Measurements from ENCODE around the gene CYB561A3.

The CYB561A3 gene

DNA sequence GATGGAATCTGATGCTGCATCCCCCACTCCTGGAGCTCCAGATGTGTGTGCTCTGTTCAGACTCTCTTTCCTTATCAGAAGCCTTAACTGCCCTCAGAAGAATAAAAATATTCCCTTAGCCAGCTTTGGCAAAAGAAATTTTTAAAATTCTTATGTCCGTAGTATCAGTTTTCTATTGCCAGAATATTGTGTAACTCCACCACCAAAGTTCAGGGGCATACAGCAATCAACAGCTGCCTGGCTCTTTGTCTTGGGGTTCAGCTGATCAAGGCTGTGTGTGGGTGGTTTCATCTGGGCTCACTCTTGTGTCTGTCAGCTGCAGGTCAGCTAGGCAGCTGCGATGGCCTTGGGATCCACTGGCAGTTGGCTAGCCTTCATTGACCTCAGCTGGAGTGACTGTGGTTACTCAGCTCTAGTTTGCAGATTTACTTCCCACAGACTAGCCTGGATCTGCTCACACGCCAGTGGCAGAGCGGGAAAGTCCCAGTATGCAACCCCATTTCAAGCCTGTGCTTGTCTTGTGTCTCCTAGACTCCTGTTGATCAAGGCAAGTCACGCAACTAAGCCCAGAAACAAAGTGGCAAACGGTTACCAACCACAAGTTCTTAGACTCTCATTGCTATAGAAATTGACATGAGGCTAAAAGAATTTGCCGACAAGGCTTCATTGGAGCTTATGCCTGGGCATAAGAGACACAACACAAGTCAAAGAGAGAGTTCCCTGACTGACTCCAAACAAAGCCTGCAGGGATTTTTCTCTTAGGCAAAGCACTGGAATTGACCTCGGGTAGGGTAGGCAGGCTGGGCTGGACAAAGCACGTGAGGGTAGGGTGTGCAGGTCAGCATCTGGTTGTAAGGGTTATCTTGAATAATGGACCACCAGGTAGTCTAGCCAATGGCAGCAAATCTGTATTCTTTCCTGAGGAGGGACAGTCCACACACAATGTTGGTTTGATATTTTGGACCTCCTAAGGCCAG is 8.0 kb upstream of the CYB561A3 start:
- no peak for DNase-seq (ENCODE audit: low spot score)
- in situ Hi-C loops (cut with MboI; ENCODE audit: low sequenced_read_pairs, unreplicated experiment) = no loop called here
- TF ChIP-seq, protein P1, sequence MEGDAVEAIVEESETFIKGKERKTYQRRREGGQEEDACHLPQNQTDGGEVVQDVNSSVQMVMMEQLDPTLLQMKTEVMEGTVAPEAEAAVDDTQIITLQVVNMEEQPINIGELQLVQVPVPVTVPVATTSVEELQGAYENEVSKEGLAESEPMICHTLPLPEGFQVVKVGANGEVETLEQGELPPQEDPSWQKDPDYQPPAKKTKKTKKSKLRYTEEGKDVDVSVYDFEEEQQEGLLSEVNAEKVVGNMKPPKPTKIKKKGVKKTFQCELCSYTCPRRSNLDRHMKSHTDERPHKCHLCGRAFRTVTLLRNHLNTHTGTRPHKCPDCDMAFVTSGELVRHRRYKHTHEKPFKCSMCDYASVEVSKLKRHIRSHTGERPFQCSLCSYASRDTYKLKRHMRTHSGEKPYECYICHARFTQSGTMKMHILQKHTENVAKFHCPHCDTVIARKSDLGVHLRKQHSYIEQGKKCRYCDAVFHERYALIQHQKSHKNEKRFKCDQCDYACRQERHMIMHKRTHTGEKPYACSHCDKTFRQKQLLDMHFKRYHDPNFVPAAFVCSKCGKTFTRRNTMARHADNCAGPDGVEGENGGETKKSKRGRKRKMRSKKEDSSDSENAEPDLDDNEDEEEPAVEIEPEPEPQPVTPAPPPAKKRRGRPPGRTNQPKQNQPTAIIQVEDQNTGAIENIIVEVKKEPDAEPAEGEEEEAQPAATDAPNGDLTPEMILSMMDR (IDR thresholded peaks at IDR 0.05; ENCODE audit: borderline replicate concordance, control extremely low read depth, extremely low read depth, insufficient read depth, missing control alignments) = no peak

DNA sequence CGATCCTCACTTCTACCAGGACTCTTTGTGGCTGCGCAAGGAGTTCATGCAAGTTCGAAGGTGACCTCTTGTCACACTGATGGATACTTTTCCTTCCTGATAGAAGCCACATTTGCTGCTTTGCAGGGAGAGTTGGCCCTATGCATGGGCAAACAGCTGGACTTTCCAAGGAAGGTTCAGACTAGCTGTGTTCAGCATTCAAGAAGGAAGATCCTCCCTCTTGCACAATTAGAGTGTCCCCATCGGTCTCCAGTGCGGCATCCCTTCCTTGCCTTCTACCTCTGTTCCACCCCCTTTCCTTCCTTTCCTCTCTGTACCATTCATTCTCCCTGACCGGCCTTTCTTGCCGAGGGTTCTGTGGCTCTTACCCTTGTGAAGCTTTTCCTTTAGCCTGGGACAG is 7.0 kb upstream of the CYB561A3 start:
- DNase-seq (ENCODE audit: low spot score) = no peak
- in situ Hi-C loops (cut with MboI; ENCODE audit: low sequenced_read_pairs, unreplicated experiment) = no loop called here
- TF ChIP-seq, protein P1 (IDR thresholded peaks at IDR 0.05; ENCODE audit: borderline replicate concordance, control extremely low read depth, extremely low read depth, insufficient read depth, missing control alignments) = no peak

DNA sequence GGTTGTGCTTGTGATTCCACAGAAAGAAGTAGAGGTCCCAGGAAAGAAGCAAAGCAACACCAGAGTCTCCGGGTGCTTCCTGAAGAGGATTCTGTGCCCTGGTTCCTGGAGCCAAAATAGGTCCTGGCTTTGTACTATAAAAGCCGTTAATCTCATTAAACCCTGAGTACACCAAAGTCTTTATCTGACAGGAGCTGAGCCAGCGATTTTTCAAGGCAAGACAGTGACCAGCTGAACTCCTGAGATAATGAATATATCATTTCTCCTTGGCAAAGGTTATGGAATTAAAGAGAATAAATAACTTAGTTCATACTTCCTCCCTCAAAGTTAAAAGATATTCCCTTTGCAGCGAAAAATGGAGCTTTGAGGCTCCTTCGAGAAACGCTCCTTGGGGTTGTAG is 5.7 kb upstream of the CYB561A3 start:
- no peak for DNase-seq (ENCODE audit: low spot score)
- TF ChIP-seq, protein P1 (IDR thresholded peaks at IDR 0.05; ENCODE audit: borderline replicate concordance, control extremely low read depth, extremely low read depth, insufficient read depth, missing control alignments) = no peak
- in situ Hi-C loops (cut with MboI; ENCODE audit: low sequenced_read_pairs, unreplicated experiment) = no loop called here

DNA sequence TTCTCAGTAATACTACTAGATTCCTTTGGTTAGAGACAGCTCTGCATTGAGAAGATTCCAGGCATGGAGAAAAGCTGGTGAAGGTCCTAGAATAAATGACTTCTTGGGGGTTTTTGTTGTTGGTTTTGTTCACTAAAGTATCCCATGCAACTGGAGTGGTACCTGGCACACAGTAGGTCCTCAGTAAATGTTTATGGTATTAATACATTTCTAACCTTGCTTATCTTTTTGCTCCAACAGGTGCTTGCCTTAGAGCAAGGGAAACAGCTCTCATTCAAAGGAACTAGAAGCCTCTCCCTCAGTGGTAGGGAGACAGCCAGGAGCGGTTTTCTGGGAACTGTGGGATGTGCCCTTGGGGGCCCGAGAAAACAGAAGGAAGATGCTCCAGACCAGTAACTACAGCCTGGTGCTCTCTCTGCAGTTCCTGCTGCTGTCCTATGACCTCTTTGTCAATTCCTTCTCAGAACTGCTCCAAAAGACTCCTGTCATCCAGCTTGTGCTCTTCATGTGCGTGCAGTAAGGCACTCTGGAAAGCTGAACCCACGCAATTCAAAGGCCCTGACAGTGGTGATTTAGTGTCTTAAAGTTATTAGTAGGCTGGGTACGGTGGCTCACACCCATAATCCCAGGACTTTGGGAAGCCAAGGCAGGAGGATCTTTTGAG is 2.5 kb upstream of the CYB561A3 start:
- in situ Hi-C loops (cut with MboI; ENCODE audit: low sequenced_read_pairs, unreplicated experiment) = no loop called here
- no peak for DNase-seq (ENCODE audit: low spot score)
- TF ChIP-seq, protein P1 (IDR thresholded peaks at IDR 0.05; ENCODE audit: borderline replicate concordance, control extremely low read depth, extremely low read depth, insufficient read depth, missing control alignments) = no peak

DNA sequence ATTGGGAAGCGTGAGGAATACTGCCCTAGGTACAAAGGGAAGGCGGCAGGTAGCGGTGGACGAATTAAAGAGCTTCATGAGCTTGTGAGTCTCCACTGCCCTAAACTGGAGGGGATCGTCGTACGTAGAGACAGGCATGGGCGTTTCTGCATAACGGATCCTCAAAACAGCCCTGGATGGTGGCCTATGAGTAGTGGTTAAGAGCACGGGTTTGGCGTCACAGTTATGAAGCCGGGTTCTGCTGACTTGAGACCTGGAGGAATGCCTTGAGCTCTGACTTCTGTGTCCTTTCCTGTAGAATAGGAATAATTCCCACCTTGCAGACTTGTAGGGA is 827 bp upstream of the CYB561A3 start:
- TF ChIP-seq, protein P1 (IDR thresholded peaks at IDR 0.05; ENCODE audit: borderline replicate concordance, control extremely low read depth, extremely low read depth, insufficient read depth, missing control alignments) = no peak
- DNase-seq (ENCODE audit: low spot score) = peak; percentile 52
- in situ Hi-C loops (cut with MboI; ENCODE audit: low sequenced_read_pairs, unreplicated experiment) = no loop called here

DNA sequence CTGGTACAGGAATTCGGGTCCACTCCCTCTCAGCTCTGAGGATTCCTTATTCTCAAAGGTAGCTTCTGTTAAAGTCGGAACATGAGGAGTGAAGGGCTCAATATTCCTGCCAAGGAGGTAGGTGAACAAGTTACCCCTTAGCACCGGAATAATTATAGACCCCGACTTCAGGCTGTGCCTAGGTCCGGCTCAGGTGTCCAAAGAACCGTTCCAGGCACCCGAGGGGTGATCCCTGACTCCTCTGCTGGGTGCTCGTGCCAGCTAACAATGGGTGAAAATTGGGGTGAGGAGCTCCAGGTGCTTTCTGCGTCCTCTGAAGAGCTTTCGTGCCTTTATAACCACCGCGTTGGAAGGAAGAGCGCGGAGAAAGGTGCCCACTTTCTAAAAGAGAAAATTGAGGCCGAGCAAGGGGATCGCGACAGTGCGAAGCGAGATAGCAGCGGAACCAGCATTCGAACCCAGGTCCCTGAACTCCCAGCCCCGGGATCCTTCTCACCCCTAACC is 393 bp downstream of the CYB561A3 start:
- DNase-seq (ENCODE audit: low spot score) = no peak
- in situ Hi-C loops (cut with MboI; ENCODE audit: low sequenced_read_pairs, unreplicated experiment) = no loop called here
- TF ChIP-seq, protein P1 (IDR thresholded peaks at IDR 0.05; ENCODE audit: borderline replicate concordance, control extremely low read depth, extremely low read depth, insufficient read depth, missing control alignments) = no peak

Measured in GM13976 (cell line).